Adrenal gland (tissue), 12 donors: Measurements from ENCODE around the gene ARMC9. TPM values are rescaled to one million over a fixed set of nuclear protein-coding genes. Genes with fewer than 3 reads are reported as not detected.
A peak's percentile ranks its signal among the peaks of the same experiment; 100 is the strongest.

Experiments used
- DNase-seq, 7 donors: peaks; one replicate each; pipeline ENCODE4 v3.0.0-alpha.2; 2019 to 2020
- H3K27ac ChIP-seq, 5 donors: fragments of 200-600 bp; sonication (generic) in 4 of 5; 1 replicate in 3 of 5; 2 replicates in 2 of 5; pipeline versions ENCODE4 v1.5.1 to v1.8.0; 2016 to 2020; ENCODE audit warnings: mild to moderate bottlenecking in 1 of 5
- H3K27me3 ChIP-seq: fragments of 200-600 bp; 2 replicates; pipeline ENCODE4 v1.8.0; 2021
- H3K36me3 ChIP-seq, 2 donors: fragments of 200-600 bp; replicated peaks in 1 of 2; 1 replicate in 1 of 2; 2 replicates in 1 of 2; pipeline versions ENCODE4 v1.5.1 to v1.8.0; 2018 to 2022
- H3K4me1 ChIP-seq, 2 donors: fragments of 200-600 bp; replicated peaks in 1 of 2; 1 replicate in 1 of 2; 2 replicates in 1 of 2; pipeline versions ENCODE4 v1.5.1 to v1.8.0; 2018 to 2021
- H3K4me3 ChIP-seq, 4 donors: fragments of 200-600 bp; sonication (generic) in 3 of 4; one replicate each; pipeline ENCODE4 v1.5.1; 2016 to 2018
- H3K9me3 ChIP-seq, 3 donors: fragments of 200-600 bp; sonication (generic) in 1 of 3; replicated peaks in 1 of 3; 1 replicate in 2 of 3; 2 replicates in 1 of 3; pipeline versions ENCODE4 v1.5.1 to v1.8.0; 2016 to 2021
- CTCF ChIP-seq, 6 experiments: fragments of 450-650 bp in 4 of 6; fragments of 200-600 bp in 2 of 6; sonication (generic) in 1 of 6; IDR thresholded peaks; 1 replicate in 5 of 6; 2 replicates in 1 of 6; pipeline versions ENCODE4 v1.5.1 to v1.8.0; 2016 to 2021; ENCODE audit warnings: antibody characterized with exemption in 6 of 6, mild to moderate bottlenecking in 2 of 6, moderate library complexity in 1 of 6
- POLR2A ChIP-seq, 2 donors: fragments of 450-650 bp; IDR thresholded peaks; one replicate each; pipeline ENCODE4 v1.6.1; 2017; ENCODE audit warnings: antibody characterized with exemption in 2 of 2, mild to moderate bottlenecking in 2 of 2, moderate library complexity in 1 of 2
- WGBS, 4 donors: extraction: QIAGEN DNeasy Blood & Tissue Kit in 2 of 4; methylation state at CpG; one replicate each; pipeline versions ENCODE4 v1.1.5 to v1.1.7; 2013 to 2017; 5-methylcytosine and 5-hydroxymethylcytosine counted together
- intact Hi-C, 2 donors: fragments of 100-400 bp; cut with DNase I; formaldehyde crosslinking; loops; one replicate each; pipeline versions ENCODE4 v1.14.1 to v1.15.0; 2022 to 2023
- polyA plus RNA-seq, 3 donors: library from polyadenylated mRNA; stranded (reverse); fragments of 200-250 nt in 2 of 3; fragments of 350-450 nt in 1 of 3; fragmentation: Illumina TruSeq in 1 of 3; extraction: RNeasy Lipid Tissue Mini Kit (QIAGEN cat#74804) in 1 of 3; gene quantifications; one replicate each; pipeline ENCODE4 v1.2.3, GENCODE V29; 2013 to 2014
- total RNA-seq, 9 donors: library from RNA; depleted of rRNA in 4 of 9; stranded (reverse); fragments of >200 nt in 4 of 9; fragments of 120-200 nt in 1 of 9; fragmentation: NEBNext Ultra II Directional in 1 of 9; extraction: Animal tissue kit (Norgen Biotek cat#: 25700) in 1 of 9; gene quantifications; one replicate each; pipeline versions ENCODE4 v1.1.0 to v1.2.4, GENCODE V29; 2013 to 2023
- donor health status: healthy with polysubstance abuse.
- donor health status: Bipolar disorder and iron deficiency.
- donor health status: DM: yes; HTN: yes; CAD: no.
- donor health status: DM: no; HTN: no; CAD: no.
- donor health status: DM: no; HTN: no; CAD: no.
- donor health status: DM: yes; HTN: yes; CAD: no.

The ARMC9 gene
- total and polyA plus RNA-seq, 12 donors = 22.0 to 109 (median 54.2) TPM

- H3K9me3 ChIP-seq = no peaks in the 10 kb centered on the region
- no peaks in the 10 kb centered on the region for H3K36me3 ChIP-seq
- no peaks in the 10 kb centered on the region for H3K27me3 ChIP-seq
- peaks cover 9 to 10% of the 10 kb centered on the region in 2 donors for H3K4me1 ChIP-seq
- H3K27ac ChIP-seq = peak overlapping the region in 4 of 5 donors; percentile 27 to 83 (median 58)
- H3K4me3 ChIP-seq = no peak overlapping the region
- TF ChIP-seq CTCF (IDR thresholded peaks at IDR 0.05) = no peak
- TF ChIP-seq POLR2A (IDR thresholded peaks at IDR 0.05) = no peak
- WGBS, 4 donors = 68 to 89% (median 84%) methylated on average over 22 of the region's 22 CpGs
- DNase-seq = peak in 5 of 7 donors; percentile 46 to 72 (median 57)
- intact Hi-C loops = no loop called here
These were observed 123.3 kb downstream of the ARMC9 start for GRCh38 chr2:231321556-231322334.

- no peak for TF ChIP-seq CTCF (IDR thresholded peaks at IDR 0.05)
- DNase-seq = peak in 1 of 7 donors; percentile 15
- Histone ChIP-seq H3K4me3 (no peak overlapping the region), H3K4me1 (peaks cover 9 to 10% of the 10 kb centered on the region in 2 donors), H3K27me3 (no peaks in the 10 kb centered on the region), H3K36me3 (no peaks in the 10 kb centered on the region), H3K27ac (no peak overlapping the region), H3K9me3 (no peaks in the 10 kb centered on the region)
- 80 to 92% (median 85%) methylated on average over 9 of the region's 9 CpGs for WGBS, 4 donors
- intact Hi-C loops = no loop called here
These were observed 124.9 kb downstream of the ARMC9 start for GRCh38 chr2:231323316-231323715.

GRCh38 chr2:231325826-231326225, 127.4 kb downstream of the ARMC9 start:
- DNase-seq = no peak
- intact Hi-C loops = no loop called here
- H3K4me3 ChIP-seq = no peak overlapping the region
- WGBS, 4 donors = 83 to 100% (median 96%) methylated on average over 2 of the region's 2 CpGs
- H3K9me3 ChIP-seq = no peaks in the 10 kb centered on the region
- TF ChIP-seq CTCF (IDR thresholded peaks at IDR 0.05) (no peak), POLR2A (IDR thresholded peaks at IDR 0.05) (no peak)
- H3K36me3 ChIP-seq = no peaks in the 10 kb centered on the region
- H3K27ac ChIP-seq = no peak overlapping the region
- H3K4me1 ChIP-seq = peaks cover 4 to 5% of the 10 kb centered on the region in 2 donors
- no peaks in the 10 kb centered on the region for H3K27me3 ChIP-seq

- Histone ChIP-seq H3K27me3 (no peaks in the 10 kb centered on the region), H3K36me3 (no peaks in the 10 kb centered on the region), H3K9me3 (no peaks in the 10 kb centered on the region), H3K4me1 (no peaks in the 10 kb centered on the region), H3K4me3 (no peak overlapping the region), H3K27ac (no peak overlapping the region)
- WGBS, 4 donors = 93 to 100% (median 95%) methylated on average over 2 to 3 of the region's 3 CpGs
- TF ChIP-seq CTCF (IDR thresholded peaks at IDR 0.05) (no peak), POLR2A (IDR thresholded peaks at IDR 0.05) (no peak)
- intact Hi-C loops = no loop called here
- no peak for DNase-seq
These were observed 128.0 kb downstream of the ARMC9 start for GRCh38 chr2:231326404-231326803.
